ENCODE data around the gene VEPH1. TPM values are rescaled to one million over a fixed set of nuclear protein-coding genes. Genes with fewer than 3 reads are reported as not detected.

VEPH1 gene
- polyA plus RNA-seq, 1 donor (not counting 4 experiments of a cell fraction or from before 2014, with no cell fraction given) = 0.21 TPM

GRCh38 chr3:157242836-157243235 lies 260.4 kb downstream of the VEPH1 start:
- Histone ChIP-seq H3K79me2 (ENCODE audit: control insufficient read depth, insufficient read depth, low read length) (no peaks in the 10 kb centered on the region), H3K4me1 (ENCODE audit: control insufficient read depth, extremely low read depth, insufficient read depth, low read length) (no peaks in the 10 kb centered on the region), H3K27me3 (ENCODE audit: control insufficient read depth, extremely low read depth, insufficient read depth, low read length) (no peaks in the 10 kb centered on the region), H2AFZ (ENCODE audit: control insufficient read depth, low read length) (no peak overlapping the region), H3K9me3 (ENCODE audit: control insufficient read depth, low read depth, low read length) (no peaks in the 10 kb centered on the region), H3K36me3 (ENCODE audit: control insufficient read depth in 2 of 2, extremely low read depth in 1 of 2, insufficient read depth in 2 of 2, low read length in 2 of 2) (no peaks in the 10 kb centered on the region), H3K4me2 (ENCODE audit: control insufficient read depth, extremely low read depth, insufficient read depth, low read depth, low read length) (no peak overlapping the region), H3K27ac (ENCODE audit: control insufficient read depth, insufficient read depth, low read length) (no peak overlapping the region), H3K4me3 (ENCODE audit: control insufficient read depth in 2 of 3, extremely low read depth in 1 of 3, insufficient read depth in 2 of 3, low read depth in 1 of 3, low read length in 3 of 3) (no peak overlapping the region), H4K20me1 (ENCODE audit: control insufficient read depth, extremely low read depth, insufficient read depth, low read length) (no peaks in the 10 kb centered on the region), H3K9me1 (ENCODE audit: control insufficient read depth, extremely low read depth, insufficient read depth, low read length) (no peaks in the 10 kb centered on the region), H3K9ac (ENCODE audit: control insufficient read depth, extremely low read depth, insufficient read depth, low read length) (no peak overlapping the region)
- FAIRE-seq = no peak
- dilution Hi-C loops (cut with MboI; ENCODE audit: extremely low pct_ligation_motif_present, low sequenced_read_pairs) = no loop called here
- TF ChIP-seq CTCF (optimal IDR thresholded peaks at IDR 0.05 in 1 of 3, IDR thresholded peaks at IDR 0.05 in 1 of 3, conservative IDR thresholded peaks at IDR 0.05 in 1 of 3; ENCODE audit: extremely low read depth in 1 of 3, insufficient read depth in 2 of 3, low read length in 3 of 3) = no peak
- TF ChIP-seq EZH2 (IDR thresholded peaks at IDR 0.05; ENCODE audit: low read length) = no peak
- no peak for DNase-seq (ENCODE audit: low read depth, low spot score)

- Histone ChIP-seq H3K36me3 (ENCODE audit: control insufficient read depth in 2 of 2, extremely low read depth in 1 of 2, insufficient read depth in 2 of 2, low read length in 2 of 2) (no peaks in the 10 kb centered on the region), H3K79me2 (ENCODE audit: control insufficient read depth, insufficient read depth, low read length) (no peaks in the 10 kb centered on the region), H3K27me3 (ENCODE audit: control insufficient read depth, extremely low read depth, insufficient read depth, low read length) (no peaks in the 10 kb centered on the region), H3K4me2 (ENCODE audit: control insufficient read depth, extremely low read depth, insufficient read depth, low read depth, low read length) (no peak overlapping the region), H4K20me1 (ENCODE audit: control insufficient read depth, extremely low read depth, insufficient read depth, low read length) (no peaks in the 10 kb centered on the region), H2AFZ (ENCODE audit: control insufficient read depth, low read length) (no peak overlapping the region), H3K9me1 (ENCODE audit: control insufficient read depth, extremely low read depth, insufficient read depth, low read length) (no peaks in the 10 kb centered on the region), H3K9me3 (ENCODE audit: control insufficient read depth, low read depth, low read length) (no peaks in the 10 kb centered on the region), H3K9ac (ENCODE audit: control insufficient read depth, extremely low read depth, insufficient read depth, low read length) (no peak overlapping the region), H3K4me3 (ENCODE audit: control insufficient read depth in 2 of 3, extremely low read depth in 1 of 3, insufficient read depth in 2 of 3, low read depth in 1 of 3, low read length in 3 of 3) (no peak overlapping the region), H3K4me1 (ENCODE audit: control insufficient read depth, extremely low read depth, insufficient read depth, low read length) (no peaks in the 10 kb centered on the region), H3K27ac (ENCODE audit: control insufficient read depth, insufficient read depth, low read length) (no peak overlapping the region)
- dilution Hi-C loops (cut with MboI; ENCODE audit: extremely low pct_ligation_motif_present, low sequenced_read_pairs) = no loop called here
- FAIRE-seq = no peak
- no peak for DNase-seq (ENCODE audit: low read depth, low spot score)
- TF ChIP-seq EZH2 (IDR thresholded peaks at IDR 0.05; ENCODE audit: low read length) = no peak
Observed at GRCh38 chr3:157241599-157241998, 261.6 kb downstream of the VEPH1 start.

GRCh38 chr3:157240408-157240807 lies 262.8 kb downstream of the VEPH1 start:
- H2AFZ ChIP-seq (ENCODE audit: control insufficient read depth, low read length) = no peak overlapping the region

More at GRCh38 chr3:157240408-157240807, 262.8 kb downstream of the VEPH1 start:
- no peaks in the 10 kb centered on the region for H3K9me1 ChIP-seq (ENCODE audit: control insufficient read depth, extremely low read depth, insufficient read depth, low read length)
- no peaks in the 10 kb centered on the region for H4K20me1 ChIP-seq (ENCODE audit: control insufficient read depth, extremely low read depth, insufficient read depth, low read length)
- no peaks in the 10 kb centered on the region for H3K27me3 ChIP-seq (ENCODE audit: control insufficient read depth, extremely low read depth, insufficient read depth, low read length)
- H3K4me3 ChIP-seq (ENCODE audit: control insufficient read depth in 2 of 3, extremely low read depth in 1 of 3, insufficient read depth in 2 of 3, low read depth in 1 of 3, low read length in 3 of 3) = no peak overlapping the region
- H3K9me3 ChIP-seq (ENCODE audit: control insufficient read depth, low read depth, low read length) = no peaks in the 10 kb centered on the region
- no peak overlapping the region for H3K4me2 ChIP-seq (ENCODE audit: control insufficient read depth, extremely low read depth, insufficient read depth, low read depth, low read length)
- DNase-seq (ENCODE audit: low read depth, low spot score) (no peak), FAIRE-seq (no peak)
- H3K4me1 ChIP-seq (ENCODE audit: control insufficient read depth, extremely low read depth, insufficient read depth, low read length) = no peaks in the 10 kb centered on the region
- H3K27ac ChIP-seq (ENCODE audit: control insufficient read depth, insufficient read depth, low read length) = no peak overlapping the region
- H3K9ac ChIP-seq (ENCODE audit: control insufficient read depth, extremely low read depth, insufficient read depth, low read length) = no peak overlapping the region
- TF ChIP-seq CTCF (optimal IDR thresholded peaks at IDR 0.05 in 1 of 3, IDR thresholded peaks at IDR 0.05 in 1 of 3, conservative IDR thresholded peaks at IDR 0.05 in 1 of 3; ENCODE audit: extremely low read depth in 1 of 3, insufficient read depth in 2 of 3, low read length in 3 of 3) = no peak
- dilution Hi-C loops (cut with MboI; ENCODE audit: extremely low pct_ligation_motif_present, low sequenced_read_pairs) = no loop called here
- no peaks in the 10 kb centered on the region for H3K79me2 ChIP-seq (ENCODE audit: control insufficient read depth, insufficient read depth, low read length)
- H3K36me3 ChIP-seq (ENCODE audit: control insufficient read depth in 2 of 2, extremely low read depth in 1 of 2, insufficient read depth in 2 of 2, low read length in 2 of 2) = no peaks in the 10 kb centered on the region
